B cell (primary cell): Measurements from ENCODE around the gene QSOX2. TPM values are rescaled to one million over a fixed set of nuclear protein-coding genes. Genes with fewer than 3 reads are reported as not detected.

Experiments used
- ATAC-seq: fragments of 200-7000 bp; cut with Tn5 transposase; one replicate; pipeline ENCODE4 v1.10.0; 2021; ENCODE audit warnings: low read depth, mild to moderate bottlenecking, moderate number of reproducible peaks, moderate library complexity
- CTCF ChIA-PET: fragments of 350-600 bp; sonication (Branson Sonifier 250); formaldehyde crosslinking; loops from one replicate; lab custom pipeline; 2021; ENCODE audit warnings: antibody characterized with exemption, inconsistent platforms; lab: Charles Lee
- POLR2A ChIA-PET: fragments of 350-600 bp; sonication (Branson Sonifier 250); formaldehyde crosslinking; loops from one replicate; lab custom pipeline; 2021; ENCODE audit warnings: antibody characterized with exemption; lab: Charles Lee
- DNase-seq: peaks from one replicate; pipeline ENCODE4 v3.0.0; 2013
- H2AFZ ChIP-seq: 2 replicates; pipeline ENCODE4 v1.6.1; 2012; ENCODE audit warnings: mild to moderate bottlenecking, low read depth, low read length; ENCODE audit not compliant: insufficient read depth, poor library complexity, severe bottlenecking
- H3K27ac ChIP-seq, 2 donors: 1 replicate in 1 of 2; 2 replicates in 1 of 2; pipeline ENCODE4 v1.5.1; 2012 to 2013; ENCODE audit warnings: low read length in 2 of 2, mild to moderate bottlenecking in 2 of 2, moderate library complexity in 1 of 2
- H3K27me3 ChIP-seq, 4 experiments: fragments of 200-600 bp in 1 of 4; sonication (generic) in 1 of 4; replicated peaks in 1 of 4; 1 replicate in 2 of 4; 2 replicates in 2 of 4; pipeline versions ENCODE4 v1.6.1 to v1.7.0; 2013 to 2016; ENCODE audit warnings: low read length in 3 of 4, mild to moderate bottlenecking in 2 of 4, mixed read lengths in 1 of 4, moderate library complexity in 1 of 4; ENCODE audit not compliant: insufficient read depth in 4 of 4, control insufficient read depth in 3 of 4; ENCODE audit errors: control extremely low read depth in 1 of 4
- H3K36me3 ChIP-seq, 2 experiments: replicated peaks in 1 of 2; 1 replicate in 1 of 2; 2 replicates in 1 of 2; pipeline versions ENCODE4 v1.6.1 to v1.7.1; 2013; ENCODE audit warnings: low read length in 1 of 2; ENCODE audit not compliant: insufficient read depth in 2 of 2, control insufficient read depth in 1 of 2; ENCODE audit errors: control extremely low read depth in 1 of 2, extremely low read depth in 1 of 2
- H3K4me1 ChIP-seq, 2 donors: fragments of 200-600 bp in 1 of 2; sonication (generic) in 1 of 2; 1 replicate in 1 of 2; 2 replicates in 1 of 2; pipeline versions ENCODE4 v1.5.1 to v1.6.1; 2013 to 2017; ENCODE audit warnings: low read length in 2 of 2; ENCODE audit not compliant: control insufficient read depth in 2 of 2, insufficient read depth in 2 of 2
- H3K4me2 ChIP-seq: replicated peaks from 2 replicates; pipeline ENCODE3; 2012; ENCODE audit warnings: mild to moderate bottlenecking, low read depth, low read length; ENCODE audit not compliant: poor library complexity, severe bottlenecking
- H3K4me3 ChIP-seq, 5 experiments: fragments of 200-600 bp in 1 of 5; sonication (generic) in 1 of 5; 1 replicate in 3 of 5; 2 replicates in 2 of 5; pipeline versions ENCODE4 v1.5.1 to v1.7.0; 2011 to 2016; ENCODE audit warnings: low read length in 4 of 5, mild to moderate bottlenecking in 4 of 5, low read depth in 2 of 5, control low read depth in 1 of 5, moderate library complexity in 1 of 5; ENCODE audit not compliant: insufficient read depth in 1 of 5; ENCODE audit errors: control extremely low read depth in 1 of 5, extremely low read depth in 1 of 5
- H3K79me2 ChIP-seq: fragments of 200-600 bp; sonication (generic); one replicate; pipeline ENCODE4 v1.6.0; 2016; ENCODE audit warnings: low read length; ENCODE audit not compliant: control insufficient read depth, insufficient read depth
- H3K9ac ChIP-seq: fragments of 200-600 bp; sonication (generic); 2 replicates; pipeline ENCODE4 v1.6.1; 2017; ENCODE audit warnings: mild to moderate bottlenecking, low read length, moderate library complexity
- H3K9me3 ChIP-seq, 3 donors: one replicate each; pipeline versions ENCODE4 v1.6.1 to v1.7.1; 2013; ENCODE audit warnings: low read length in 2 of 3; ENCODE audit not compliant: control insufficient read depth in 2 of 3, insufficient read depth in 1 of 3; ENCODE audit errors: control extremely low read depth in 1 of 3
- H4K20me1 ChIP-seq: 2 replicates; pipeline ENCODE4 v1.6.0; 2012; ENCODE audit warnings: mild to moderate bottlenecking, low read length; ENCODE audit not compliant: insufficient read depth, control insufficient read depth, poor library complexity, severe bottlenecking
- H3K27ac Mint-ChIP-seq: one replicate; pipeline ENCODE4 v1.8.0; 2021; ENCODE audit warnings: mixed read lengths
- H3K27me3 Mint-ChIP-seq: one replicate; pipeline ENCODE4 v1.8.0; 2021; ENCODE audit warnings: mixed read lengths
- H3K4me1 Mint-ChIP-seq: one replicate; pipeline ENCODE4 v1.8.0; 2021; ENCODE audit warnings: mixed read lengths
- H3K4me3 Mint-ChIP-seq: one replicate; pipeline ENCODE4 v1.8.0; 2021; ENCODE audit warnings: mixed read lengths
- H3K9me3 Mint-ChIP-seq: one replicate; pipeline ENCODE4 v1.8.0; 2022; ENCODE audit warnings: mixed read lengths; ENCODE audit not compliant: insufficient read depth
- EZH2 ChIP-seq: IDR thresholded peaks from 2 replicates; pipeline ENCODE4 v1.6.1; 2012; ENCODE audit warnings: borderline replicate concordance, low read depth, mild to moderate bottlenecking, moderate library complexity, low read length; ENCODE audit not compliant: insufficient read depth, poor library complexity, severe bottlenecking
- WGBS: methylation state at CpG from one replicate; pipeline ENCODE4 v1.1.5; 2013; ENCODE audit warnings: missing lambda C conversion rate; ENCODE audit not compliant: insufficient coverage; 5-methylcytosine and 5-hydroxymethylcytosine counted together
- intact Hi-C: fragments of 100-400 bp; cut with micrococcal nuclease; formaldehyde crosslinking; loops from one replicate; pipeline ENCODE4 v1.10.0; 2022
- polyA plus RNA-seq: library from polyadenylated mRNA; depleted of rRNA; stranded (reverse); fragments of >200 nt; gene quantifications from 2 replicates; pipeline ENCODE4 v1.2.3, GENCODE V29; 2012
- total RNA-seq, 2 donors: library from RNA; stranded (reverse); fragments of 120-200 nt in 1 of 2; gene quantifications; 1 replicate in 1 of 2; 2 replicates in 1 of 2; pipeline versions ENCODE4 v1.2.3 to v1.2.4, GENCODE V29; 2013 to 2022
- TF ChIP-seq, protein P1 (sequence below): fragments of 200-600 bp; IDR thresholded peaks from one replicate; pipeline ENCODE4 v1.8.0; 2022; ENCODE audit warnings: antibody characterized with exemption, mild to moderate bottlenecking

The QSOX2 gene
- total and polyA plus RNA-seq, 2 donors (not counting 1 experiment from before 2014, with no cell fraction given), result 62.9 to 139 TPM

GRCh38 chr9:136200424-136200823 is 45.2 kb downstream of the QSOX2 start:
- Histone ChIP-seq H3K9me3 (peaks cover 0 to 70% (median 0%) of the 10 kb centered on the region in 3 donors), H3K4me1 (peaks cover 45% of the 10 kb centered on the region in 2 donors), H3K4me2 (no peak overlapping the region), H3K27me3 (peaks cover 0 to 84% (median 59%) of the 10 kb centered on the region in 4 experiments), H3K4me3 (no peak overlapping the region), H3K9ac (no peak overlapping the region), H3K79me2 (no peaks in the 10 kb centered on the region), H3K36me3 (no peaks in the 10 kb centered on the region), H3K27ac (no peak overlapping the region), H2AFZ (no peak overlapping the region), H4K20me1 (peaks cover 25% of the 10 kb centered on the region)
- Mint-ChIP-seq H3K27ac (no peak overlapping the region), H3K9me3 (no peaks in the 10 kb centered on the region), H3K4me1 (peaks cover 30% of the 10 kb centered on the region), H3K27me3 (peaks cover 26% of the 10 kb centered on the region), H3K4me3 (no peak overlapping the region)
- POLR2A ChIA-PET, result no interaction called here
- WGBS, result 55% methylated on average over 19 of the region's 19 CpGs
- intact Hi-C loops, result no loop called here
- no peak for TF ChIP-seq EZH2
- TF ChIP-seq, protein P1, sequence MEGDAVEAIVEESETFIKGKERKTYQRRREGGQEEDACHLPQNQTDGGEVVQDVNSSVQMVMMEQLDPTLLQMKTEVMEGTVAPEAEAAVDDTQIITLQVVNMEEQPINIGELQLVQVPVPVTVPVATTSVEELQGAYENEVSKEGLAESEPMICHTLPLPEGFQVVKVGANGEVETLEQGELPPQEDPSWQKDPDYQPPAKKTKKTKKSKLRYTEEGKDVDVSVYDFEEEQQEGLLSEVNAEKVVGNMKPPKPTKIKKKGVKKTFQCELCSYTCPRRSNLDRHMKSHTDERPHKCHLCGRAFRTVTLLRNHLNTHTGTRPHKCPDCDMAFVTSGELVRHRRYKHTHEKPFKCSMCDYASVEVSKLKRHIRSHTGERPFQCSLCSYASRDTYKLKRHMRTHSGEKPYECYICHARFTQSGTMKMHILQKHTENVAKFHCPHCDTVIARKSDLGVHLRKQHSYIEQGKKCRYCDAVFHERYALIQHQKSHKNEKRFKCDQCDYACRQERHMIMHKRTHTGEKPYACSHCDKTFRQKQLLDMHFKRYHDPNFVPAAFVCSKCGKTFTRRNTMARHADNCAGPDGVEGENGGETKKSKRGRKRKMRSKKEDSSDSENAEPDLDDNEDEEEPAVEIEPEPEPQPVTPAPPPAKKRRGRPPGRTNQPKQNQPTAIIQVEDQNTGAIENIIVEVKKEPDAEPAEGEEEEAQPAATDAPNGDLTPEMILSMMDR, result no peak
- no peak for DNase-seq
- ATAC-seq, result no peak
- CTCF ChIA-PET, result interaction anchor here (1.3 kb wide), 1 partner anchor 40 kb away, joined by 3 read pairs; no protein-coding TSS in a partner anchor

GRCh38 chr9:136199391-136200288 is 46.0 kb downstream of the QSOX2 start:
- Histone ChIP-seq H3K9ac (no peak overlapping the region), H3K4me3 (no peak overlapping the region), H3K27ac (no peak overlapping the region), H3K4me2 (peak overlapping the region; percentile 25), H3K79me2 (no peaks in the 10 kb centered on the region), H3K9me3 (peaks cover 0 to 69% (median 0%) of the 10 kb centered on the region in 3 donors), H3K27me3 (peaks cover 0 to 87% (median 57%) of the 10 kb centered on the region in 4 experiments), H2AFZ (no peak overlapping the region), H4K20me1 (peaks cover 18% of the 10 kb centered on the region), H3K36me3 (no peaks in the 10 kb centered on the region), H3K4me1 (peaks cover 41 to 45% of the 10 kb centered on the region in 2 donors)
- H3K9me3 Mint-ChIP-seq, result no peaks in the 10 kb centered on the region
- intact Hi-C loops, result no loop called here
- DNase-seq (peak; percentile 37), ATAC-seq (no peak)
- TF ChIP-seq EZH2, result peak; percentile 59
- TF ChIP-seq, protein P1, result no peak
- CTCF ChIA-PET, result no interaction called here
- peaks cover 30% of the 10 kb centered on the region for H3K4me1 Mint-ChIP-seq
- WGBS, result 17% methylated on average over 69 of the region's 71 CpGs
- H3K4me3 Mint-ChIP-seq, result no peak overlapping the region
- H3K27me3 Mint-ChIP-seq, result peaks cover 26% of the 10 kb centered on the region
- POLR2A ChIA-PET, result no interaction called here
- H3K27ac Mint-ChIP-seq, result no peak overlapping the region
